ENCODE measurements around the gene PTPRM. TPM values are rescaled to one million over a fixed set of nuclear protein-coding genes. Genes with fewer than 3 reads are reported as not detected.

Gene PTPRM
- polyA plus RNA-seq, 3 donors = 0.04 to 2.1 (median 0.66) TPM

GRCh38 chr18:7697306-7697705, 130.2 kb downstream of the PTPRM start:
- Mint-ChIP-seq H3K27ac (no peak overlapping the region), H3K9me3 (peaks cover 0 to 8% (median 5%) of the 10 kb centered on the region in 7 donors), H3K4me1 (no peaks in the 10 kb centered on the region), H3K4me3 (no peak overlapping the region), H3K27me3 (ENCODE audit: low read depth in 3 of 3) (peaks cover 0 to 2% (median 1%) of the 10 kb centered on the region in 3 donors), H3K36me3 (no peaks in the 10 kb centered on the region)
- Histone ChIP-seq H4K20me1 (ENCODE audit: insufficient read depth, low read length) (no peaks in the 10 kb centered on the region), H3K27ac (ENCODE audit: low read depth in 1 of 2, low read length in 2 of 2) (no peak overlapping the region), H3K4me3 (replicated peaks in 1 of 3; ENCODE audit: low read depth in 2 of 3, low read length in 3 of 3) (no peak overlapping the region), H3K4me1 (ENCODE audit: control insufficient read depth in 1 of 2, insufficient read depth in 2 of 2, low read length in 2 of 2) (no peaks in the 10 kb centered on the region), H2AFZ (ENCODE audit: insufficient read depth, low read depth, low read length, poor library complexity, severe bottlenecking) (no peak overlapping the region), H3K27me3 (ENCODE audit: control insufficient read depth in 2 of 2, insufficient read depth in 2 of 2, low read length in 2 of 2) (no peaks in the 10 kb centered on the region), H3K9me3 (replicated peaks in 1 of 2; ENCODE audit: control insufficient read depth in 1 of 2, insufficient read depth in 1 of 2, low read length in 2 of 2) (peaks cover 0 to 2% of the 10 kb centered on the region in 2 donors), H3K36me3 (replicated peaks in 1 of 2; ENCODE audit: control insufficient read depth in 1 of 2, insufficient read depth in 2 of 2, low read length in 2 of 2) (no peaks in the 10 kb centered on the region), H3K4me2 (replicated peaks; ENCODE audit: extremely low read depth, low read length, poor library complexity, severe bottlenecking) (no peak overlapping the region), H3K79me2 (ENCODE audit: insufficient read depth, low read length) (no peaks in the 10 kb centered on the region), H3K9ac (ENCODE audit: insufficient read depth, low read length, poor library complexity, severe bottlenecking) (no peak overlapping the region)
- no CpG with 5 or more reads among the region's 2 CpGs for WGBS (ENCODE audit: insufficient coverage)
- intact Hi-C loops (cut with micrococcal nuclease) = no loop called here
- no peak for DNase-seq
- no peak for TF ChIP-seq CTCF (IDR thresholded peaks at IDR 0.05)

- no peak overlapping the region for H3K4me3 ChIP-seq (replicated peaks in 1 of 3; ENCODE audit: low read depth in 2 of 3, low read length in 3 of 3)
- no peaks in the 10 kb centered on the region for H4K20me1 ChIP-seq (ENCODE audit: insufficient read depth, low read length)
- H3K27me3 ChIP-seq (ENCODE audit: control insufficient read depth in 2 of 2, insufficient read depth in 2 of 2, low read length in 2 of 2) = no peaks in the 10 kb centered on the region
- H3K27me3 Mint-ChIP-seq (ENCODE audit: low read depth in 3 of 3) = peaks cover 0 to 2% (median 0%) of the 10 kb centered on the region in 3 donors
- no peak overlapping the region for H2AFZ ChIP-seq (ENCODE audit: insufficient read depth, low read depth, low read length, poor library complexity, severe bottlenecking)
- WGBS (ENCODE audit: insufficient coverage) = no CpG with 5 or more reads among the region's 2 CpGs
- H3K4me1 Mint-ChIP-seq = no peaks in the 10 kb centered on the region
- H3K79me2 ChIP-seq (ENCODE audit: insufficient read depth, low read length) = no peaks in the 10 kb centered on the region
- peaks cover 12 to 23% (median 13%) of the 10 kb centered on the region in 7 donors for H3K9me3 Mint-ChIP-seq
- H3K4me3 Mint-ChIP-seq = no peak overlapping the region
- no peaks in the 10 kb centered on the region for H3K4me1 ChIP-seq (ENCODE audit: control insufficient read depth in 1 of 2, insufficient read depth in 2 of 2, low read length in 2 of 2)
- H3K9ac ChIP-seq (ENCODE audit: insufficient read depth, low read length, poor library complexity, severe bottlenecking) = no peak overlapping the region
- no peaks in the 10 kb centered on the region for H3K36me3 ChIP-seq (replicated peaks in 1 of 2; ENCODE audit: control insufficient read depth in 1 of 2, insufficient read depth in 2 of 2, low read length in 2 of 2)
- H3K4me2 ChIP-seq (replicated peaks; ENCODE audit: extremely low read depth, low read length, poor library complexity, severe bottlenecking) = no peak overlapping the region
- H3K9me3 ChIP-seq (replicated peaks in 1 of 2; ENCODE audit: control insufficient read depth in 1 of 2, insufficient read depth in 1 of 2, low read length in 2 of 2) = peaks cover 5 to 12% of the 10 kb centered on the region in 2 donors
- no peak for DNase-seq
- H3K27ac Mint-ChIP-seq = no peak overlapping the region
- no peak overlapping the region for H3K27ac ChIP-seq (ENCODE audit: low read depth in 1 of 2, low read length in 2 of 2)
- intact Hi-C loops (cut with micrococcal nuclease) = no loop called here
- no peaks in the 10 kb centered on the region for H3K36me3 Mint-ChIP-seq
- TF ChIP-seq CTCF (IDR thresholded peaks at IDR 0.05) = no peak
Measured at GRCh38 chr18:7711495-7711894, 144.4 kb downstream of the PTPRM start.
